Measurements from ENCODE around the gene ELN. TPM values are rescaled to one million over a fixed set of nuclear protein-coding genes. Genes with fewer than 3 reads are reported as not detected.

Gene ELN
- total and polyA plus RNA-seq, 2 of the 8 experiments (the other 6 are each of a cell fraction or from before 2014, with no cell fraction given), result 5.1 to 5.6 TPM

- no peak overlapping the region for H3K27ac ChIP-seq (ENCODE audit: low read depth, low read length)
- CTCF ChIA-PET (ENCODE audit: partially characterized antibody), result interaction anchor here (1.0 to 1.8 kb wide), 6 partner anchors 17 to 121 kb away, joined by 3 to 7 read pairs (median 3); no protein-coding TSS in a partner anchor
These were observed 57.0 kb downstream of the ELN start for GRCh38 chr7:74084722-74085578.

More at GRCh38 chr7:74084722-74085578, 57.0 kb downstream of the ELN start:
- Histone ChIP-seq H3K9ac (replicated peaks in 1 of 4; ENCODE audit: extremely low read depth in 1 of 4, low read depth in 3 of 4, low read length in 3 of 4) (peak overlapping the region in 2 of 4 experiments; percentile 45 to 70; a peak in 4 of 7 replicates), H3K79me2 (ENCODE audit: control insufficient read depth in 1 of 2, insufficient read depth in 2 of 2, low read length in 2 of 2) (peaks cover 0 to 9% of the 10 kb centered on the region in 2 experiments; a peak in 1 of 4 replicates), H4K5ac (ENCODE audit: insufficient read length, low read depth, low read length) (no peak overlapping the region), H2BK15ac (ENCODE audit: low read length) (peak overlapping the region; percentile 81; the same call in 1 of the 2 replicates), H2BK5ac (ENCODE audit: low read depth, low read length) (peak overlapping the region; percentile 83), H3K4me2 (ENCODE audit: insufficient read depth in 1 of 2, low read depth in 2 of 2, low read length in 2 of 2) (peak overlapping the region; percentile 88 to 94), H2AK5ac (ENCODE audit: low read depth, low read length) (peak overlapping the region; percentile 75; the same call in 1 of the 2 replicates), H3K9me3 (ENCODE audit: insufficient read depth in 2 of 2, low read depth in 1 of 2, low read length in 1 of 2) (no peaks in the 10 kb centered on the region), H3K56ac (replicated peaks; ENCODE audit: insufficient read length, low read depth, low read length) (no peak overlapping the region), H4K91ac (replicated peaks; ENCODE audit: insufficient read length, low read length) (peak overlapping the region; percentile 36), H2BK12ac (ENCODE audit: low read depth, low read length) (peak overlapping the region; percentile 75; the same call in 1 of the 2 replicates), H2BK120ac (replicated peaks; ENCODE audit: low read depth, low read length) (no peak overlapping the region), H3K27me3 (replicated peaks in 1 of 4; ENCODE audit: control insufficient read depth in 3 of 4, extremely low read depth in 1 of 4, insufficient read depth in 3 of 4, low read length in 3 of 4) (no peaks in the 10 kb centered on the region), H3K36me3 (ENCODE audit: control insufficient read depth in 2 of 4, insufficient read depth in 4 of 4, low read length in 3 of 4) (peaks cover 0 to 18% (median 7%) of the 10 kb centered on the region in 4 experiments; a peak in 5 of 8 replicates), H4K8ac (ENCODE audit: extremely low read depth, insufficient read depth, low read length) (no peak overlapping the region), H3K23ac (ENCODE audit: insufficient read length) (no peak overlapping the region), H3K4me3 (ENCODE audit: extremely low read depth in 1 of 4, insufficient read depth in 2 of 4, low read depth in 3 of 4, low read length in 4 of 4) (peak overlapping the region; percentile 59 to 90 (median 64)), H4K20me1 (replicated peaks in 1 of 2; ENCODE audit: control insufficient read depth in 1 of 2, insufficient read depth in 2 of 2, low read length in 2 of 2) (peaks cover 2 to 8% of the 10 kb centered on the region in 2 experiments), H3K4me1 (replicated peaks in 1 of 4; ENCODE audit: control insufficient read depth in 3 of 4, insufficient read depth in 4 of 4, low read length in 3 of 4) (peaks cover 0 to 16% (median 12%) of the 10 kb centered on the region in 4 experiments; a peak in 6 of 7 replicates), H3K14ac (ENCODE audit: insufficient read length) (peak overlapping the region; percentile 34), H3K4ac (replicated peaks; ENCODE audit: insufficient read length, low read depth, low read length) (no peak overlapping the region), H3K23me2 (ENCODE audit: low read depth, low read length) (peaks cover 6% of the 10 kb centered on the region; the same call in 1 of the 2 replicates), H3K79me1 (ENCODE audit: low read depth, low read length) (peaks cover 16% of the 10 kb centered on the region), H2AFZ (ENCODE audit: low read length) (no peak overlapping the region), H3K18ac (ENCODE audit: extremely low read depth, low read length) (peak overlapping the region; percentile 78), H2BK20ac (ENCODE audit: low read length) (no peak overlapping the region)
- FAIRE-seq (no peak), DNase-seq (ENCODE audit: low read depth in 1 of 2, low spot score in 2 of 2) (no peak)
- TF ChIP-seq TAF1 (IDR thresholded peaks at IDR 0.05; ENCODE audit: low read depth, low read length), result 0 out of 2 replicates have a peak, but pooled peaks have one; percentile 4
- TF ChIP-seq POLR2AphosphoS5 (IDR thresholded peaks at IDR 0.05; ENCODE audit: low read depth, low read length), result no peak
- POLR2A ChIA-PET (ENCODE audit: partially characterized antibody), result interaction anchor here (1.0 to 5.0 kb wide), 3 partner anchors 9 to 89 kb away, joined by 3 to 18 read pairs (median 14); partner anchors contain the start of gene EIF4H
- 66% methylated on average over 5 of the region's 6 CpGs; no CpG with 5 or more reads in 1 of the 2 experiments for WGBS, 2 experiments (ENCODE audit: extremely low coverage in 1 of 2, insufficient coverage in 1 of 2, insufficient read length in 1 of 2, insufficient replicate concordance in 2 of 2, low coverage in 1 of 2, low lambda C conversion rate in 2 of 2, missing lambda C conversion rate in 1 of 2)
